HepG2 (cell line): ENCODE results near the gene BMPER. TPM values are rescaled to one million over a fixed set of nuclear protein-coding genes. Genes with fewer than 3 reads are reported as not detected.

Experiments
- ASH2L ChIP-seq: fragments of 300-600, 200-600 bp; sonication (generic); IDR thresholded peaks from 2 replicates; pipeline ENCODE4 v1.7.0; 2017; ENCODE audit warnings: low read depth, mild to moderate bottlenecking, moderate library complexity, mixed read lengths, low read length; ENCODE audit not compliant: insufficient read length
- ATF3 ChIP-seq: sonication (generic); formaldehyde crosslinking; IDR thresholded peaks from 2 replicates; pipeline ENCODE4 v1.4.0; 2020; ENCODE audit warnings: missing genetic modification reagents
- BCL6 ChIP-seq: IDR thresholded peaks from 2 replicates; pipeline ENCODE4 v1.6.1; 2016; ENCODE audit warnings: missing genetic modification reagents, missing compliant biosample characterization
- CBX5 ChIP-seq: sonication (generic); formaldehyde crosslinking; IDR thresholded peaks from 2 replicates; pipeline ENCODE4 v1.4.0; 2020; ENCODE audit warnings: missing genetic modification reagents, borderline replicate concordance
- DNMT3B ChIP-seq: conservative IDR thresholded peaks from 2 replicates; pipeline ENCODE4 v1.6.1; 2016; ENCODE audit warnings: missing biosample characterization, control low read depth
- DPF2 ChIP-seq: sonication (generic); formaldehyde crosslinking; IDR thresholded peaks from 2 replicates; pipeline ENCODE4 v1.4.0; 2020; ENCODE audit warnings: mild to moderate bottlenecking, low read depth, missing genetic modification reagents, borderline replicate concordance
- GABPA ChIP-seq, 2 experiments: IDR thresholded peaks; 2 replicates each; pipeline ENCODE4 v1.6.1; 2011 to 2016; ENCODE audit warnings: low read depth in 2 of 2, low read length in 1 of 2, missing biosample characterization in 1 of 2, missing genetic modification characterization in 1 of 2
- HCFC1 ChIP-seq: fragments of 150-350 bp; IDR thresholded peaks from 2 replicates; pipeline ENCODE4 v1.6.1; 2014; ENCODE audit warnings: low read depth, low read length
- HMG20A ChIP-seq: IDR thresholded peaks from 2 replicates; pipeline ENCODE4 v1.6.1; 2016; ENCODE audit warnings: borderline replicate concordance
- HNF4A ChIP-seq: sonication (generic); formaldehyde crosslinking; IDR thresholded peaks from 2 replicates; pipeline ENCODE4 v1.4.0; 2020; ENCODE audit warnings: missing genetic modification reagents
- MEIS2 ChIP-seq: sonication (generic); formaldehyde crosslinking; IDR thresholded peaks from 2 replicates; pipeline ENCODE4 v1.9.0; 2021; ENCODE audit warnings: mild to moderate bottlenecking, missing genetic modification reagents
- MIER2 ChIP-seq: IDR thresholded peaks from 2 replicates; pipeline ENCODE4 v1.6.1; 2016; ENCODE audit warnings: missing biosample characterization, missing genetic modification reagents
- MYC ChIP-seq: sonication (generic); formaldehyde crosslinking; IDR thresholded peaks from 2 replicates; pipeline ENCODE4 v1.9.0; 2021; ENCODE audit warnings: missing genetic modification reagents, borderline replicate concordance
- NR2F2 ChIP-seq: IDR thresholded peaks from 2 replicates; pipeline ENCODE4 v1.6.1; 2012; ENCODE audit warnings: low read depth, inconsistent platforms, borderline replicate concordance
- ONECUT2 ChIP-seq: sonication (generic); formaldehyde crosslinking; IDR thresholded peaks from 2 replicates; pipeline ENCODE4 v1.4.0; 2020; ENCODE audit warnings: missing genetic modification reagents
- PAF1 ChIP-seq: IDR thresholded peaks from 2 replicates; pipeline ENCODE4 v1.6.1; 2016; ENCODE audit warnings: missing genetic modification reagents, missing compliant biosample characterization
- PHF21A ChIP-seq: sonication (generic); formaldehyde crosslinking; IDR thresholded peaks from 2 replicates; pipeline ENCODE4 v1.5.0; 2020; ENCODE audit warnings: mild to moderate bottlenecking, missing genetic modification reagents
- SAP130 ChIP-seq: IDR thresholded peaks from 2 replicates; pipeline ENCODE4 v1.6.1; 2016; ENCODE audit warnings: low read depth
- SIX4 ChIP-seq: sonication (generic); formaldehyde crosslinking; IDR thresholded peaks from 2 replicates; pipeline ENCODE4 v1.4.0; 2020; ENCODE audit warnings: missing genetic modification reagents
- SNRNP70 ChIP-seq: fragments of 200-400 bp; formaldehyde crosslinking; IDR thresholded peaks from 2 replicates; pipeline ENCODE4 v1.6.1; 2017; ENCODE audit warnings: mild to moderate bottlenecking, low read depth, low read length, moderate library complexity
- SOX5 ChIP-seq: IDR thresholded peaks from 2 replicates; pipeline ENCODE4 v1.6.1; 2016; ENCODE audit warnings: borderline replicate concordance
- SP5 ChIP-seq: IDR thresholded peaks from 2 replicates; pipeline ENCODE4 v1.6.1; 2016; ENCODE audit warnings: low read depth, borderline replicate concordance
- SPEN ChIP-seq: sonication (generic); formaldehyde crosslinking; IDR thresholded peaks from 2 replicates; pipeline ENCODE4 v1.5.1; 2020; ENCODE audit warnings: low read depth, mild to moderate bottlenecking, missing genetic modification reagents
- TCF7L2 ChIP-seq: IDR thresholded peaks from 2 replicates; pipeline ENCODE4 v1.6.1; 2011; ENCODE audit warnings: mild to moderate bottlenecking, low read depth, low read length, moderate library complexity
- TFAP4 ChIP-seq: sonication (generic); IDR thresholded peaks from 2 replicates; pipeline ENCODE4 v1.6.1; 2016; ENCODE audit warnings: low read depth, borderline replicate concordance
- U2AF2 ChIP-seq: fragments of 200-400 bp; formaldehyde crosslinking; IDR thresholded peaks from 2 replicates; pipeline ENCODE4 v1.6.1; 2017; ENCODE audit warnings: low read depth, mild to moderate bottlenecking, low read length
- YY1 ChIP-seq: IDR thresholded peaks from 2 replicates; pipeline ENCODE4 v1.6.1; 2011; ENCODE audit warnings: low read length, low read depth, moderate library complexity, mild to moderate bottlenecking; ENCODE audit not compliant: insufficient read depth, insufficient replicate concordance
- ZFX ChIP-seq: sonication (generic); formaldehyde crosslinking; IDR thresholded peaks from 2 replicates; pipeline ENCODE4 v1.4.0; 2020; ENCODE audit warnings: mild to moderate bottlenecking, low read depth, missing genetic modification reagents, moderate library complexity
- ZNF503 ChIP-seq: sonication (generic); formaldehyde crosslinking; IDR thresholded peaks from 2 replicates; pipeline ENCODE4 v1.4.0; 2020; ENCODE audit warnings: missing genetic modification reagents
- polyA plus RNA-seq, 8 experiments: library from polyadenylated mRNA; depleted of rRNA in 3 of 8; stranded (reverse) in 7 of 8; unstranded in 1 of 8; fragments of >200 nt; fragmentation: Illumina TruSeq in 4 of 8; extraction: Trizol in 4 of 8; gene quantifications; 2 replicates each; pipeline versions ENCODE4 v1.2.1 to v1.2.3, GENCODE V29; 2011 to 2016; ENCODE audit warnings: low read depth in 4 of 8, missing spikeins in 1 of 8, mixed read lengths in 1 of 8; ENCODE audit not compliant: insufficient read depth in 1 of 8
- total RNA-seq, 5 experiments: library from RNA; depleted of rRNA; stranded (reverse); fragments of >200 nt; fragmentation: Illumina TruSeq; extraction: Trizol; gene quantifications; 2 replicates each; pipeline ENCODE4 v1.2.3, GENCODE V29; 2016; ENCODE audit warnings: low read depth in 1 of 5

Gene BMPER
- total and polyA plus RNA-seq, 2 of the 13 experiments (the other 11 are each of a cell fraction or from before 2014, with no cell fraction given), result not detected

GRCh38 chr7:34036051-34036920 lies 130.9 kb downstream of the BMPER start (continued):
- TF ChIP-seq GABPA (IDR thresholded peaks at IDR 0.05; ENCODE audit: low read depth, low read length) (no peak), GABPA (CRISPR knock-in tag; IDR thresholded peaks at IDR 0.05; ENCODE audit: low read depth) (peak; percentile 77), TFAP4 (peak; percentile 7; the same call in 1 of the 2 replicates), SOX5 (peak; percentile 84), ONECUT2 (CRISPR knock-in tag) (peak; percentile 77; the same call in 1 of the 2 replicates), U2AF2 (no peak), DPF2 (peak; percentile 37; the same call in 1 of the 2 replicates), BCL6 (peak; percentile 74), HNF4A (CRISPR knock-in tag) (peak; percentile 80), SAP130 (CRISPR knock-in tag) (peak; percentile 46), PHF21A (CRISPR knock-in tag) (peak; percentile 43; the same call in 1 of the 2 replicates), ZNF503 (peak; percentile 64; the same call in 1 of the 2 replicates), HMG20A (CRISPR knock-in tag) (no peak; the same call in 1 of the 2 replicates), CBX5 (CRISPR knock-in tag) (0 out of 2 replicates have a peak, but pooled peaks have one; percentile 30), MEIS2 (CRISPR knock-in tag) (peak; percentile 78; the same call in 1 of the 2 replicates), PAF1 (no peak), DNMT3B (CRISPR knock-in tag) (no peak), MYC (CRISPR knock-in tag) (no peak), SPEN (peak; percentile 38; the same call in 1 of the 2 replicates), NR2F2 (no peak), HCFC1 (no peak), SNRNP70 (no peak), ZFX (CRISPR knock-in tag) (peak; percentile 38; the same call in 1 of the 2 replicates), ATF3 (CRISPR knock-in tag) (peak; percentile 88), SIX4 (CRISPR knock-in tag) (no peak), SP5 (0 out of 2 replicates have a peak, but pooled peaks have one; percentile 19), ASH2L (peak; percentile 89), TCF7L2 (peak; percentile 39; the same call in 1 of the 2 replicates), MIER2 (no peak), YY1 (no peak)
